Small intestine (tissue), 16 donors: ENCODE data around the gene SLFN12. TPM values are rescaled to one million over a fixed set of nuclear protein-coding genes. Genes with fewer than 3 reads are reported as not detected.

Source experiments
- DNase-seq, 2 donors: peaks; one replicate each; pipeline versions ENCODE4 v3.0.0 to v3.0.0-alpha.2; 2013
- FAIRE-seq: peaks from 2 replicates; lab custom pipeline; 2012; peaks lifted over from hg19 to GRCh38; lab: Jason Lieb, UNC
- H3K27ac ChIP-seq, 3 donors: one replicate each; pipeline ENCODE4 v1.5.1; 2013; ENCODE audit warnings: low read length in 2 of 3, mild to moderate bottlenecking in 2 of 3, control low read depth in 1 of 3, inconsistent platforms in 1 of 3, low read depth in 1 of 3, moderate library complexity in 1 of 3
- H3K27me3 ChIP-seq, 3 donors: one replicate each; pipeline ENCODE4 v1.6.1; 2013; ENCODE audit warnings: low read length in 3 of 3, inconsistent platforms in 1 of 3; ENCODE audit not compliant: control insufficient read depth in 3 of 3, insufficient read depth in 3 of 3
- H3K36me3 ChIP-seq, 3 donors: one replicate each; pipeline ENCODE4 v1.6.1; 2013; ENCODE audit warnings: low read length in 3 of 3, inconsistent platforms in 1 of 3, low read depth in 1 of 3, mild to moderate bottlenecking in 1 of 3, moderate library complexity in 1 of 3; ENCODE audit not compliant: control insufficient read depth in 3 of 3, insufficient read depth in 2 of 3
- H3K4me1 ChIP-seq, 3 donors: one replicate each; pipeline ENCODE4 v1.6.1; 2013; ENCODE audit warnings: low read length in 2 of 3, inconsistent platforms in 1 of 3, low read depth in 1 of 3, mild to moderate bottlenecking in 1 of 3, moderate library complexity in 1 of 3; ENCODE audit not compliant: control insufficient read depth in 3 of 3, insufficient read depth in 2 of 3
- H3K4me3 ChIP-seq, 3 donors: one replicate each; pipeline ENCODE4 v1.5.1; 2013; ENCODE audit warnings: low read length in 3 of 3, control low read depth in 1 of 3, inconsistent platforms in 1 of 3, low read depth in 1 of 3, mild to moderate bottlenecking in 1 of 3, moderate library complexity in 1 of 3
- H3K9me3 ChIP-seq, 2 donors: one replicate each; pipeline ENCODE4 v1.6.1; 2013; ENCODE audit warnings: low read depth in 1 of 2, low read length in 1 of 2; ENCODE audit not compliant: control insufficient read depth in 2 of 2, insufficient read depth in 1 of 2
- WGBS, 3 donors: extraction: QIAGEN DNeasy Blood & Tissue Kit; methylation state at CpG; one replicate each; pipeline ENCODE4 v1.1.7; 2013; 5-methylcytosine and 5-hydroxymethylcytosine counted together
- long read RNA-seq, 10 donors: transcript quantifications; one replicate each; lab custom pipeline, GENCODE V29; 2026
- polyA plus RNA-seq, 4 donors: library from polyadenylated mRNA; stranded (reverse) in 3 of 4; unstranded in 1 of 4; fragments of 200-250 nt in 3 of 4; fragments of 120-200 nt in 1 of 4; gene quantifications; one replicate each; pipeline versions ENCODE4 v1.2.1 to v1.2.3, GENCODE V29; 2013
- donor health status: healthy with polysubstance abuse.
- donor health status: control.
- donor health status: control.
- donor health status: Bipolar disorder and iron deficiency.
- donor health status: healthy.

The SLFN12 gene
- 1 to 10 TPM in 3 of 4 donors, under 1 TPM in 1; 0.76 to 3.8 (median 1.7) TPM for polyA plus RNA-seq
- long read RNA-seq, donor 1 = 0 reads
- long read RNA-seq, donor 2 = 0 reads
- long read RNA-seq, donor 3, partial matches to known transcripts = 0 of 1 reads
- long read RNA-seq, donor 3, other reads (novel, unspliced or antisense) = 0 of 1 reads
- long read RNA-seq, donor 4 = 0 reads
- long read RNA-seq, donor 5, partial matches to known transcripts = 0 of 1 reads
- long read RNA-seq, donor 5, other reads (novel, unspliced or antisense) = 0 of 1 reads
- long read RNA-seq, donor 6 = 0 reads
- long read RNA-seq, donor 7, partial matches to known transcripts = 0 of 1 reads
- long read RNA-seq, donor 7, other reads (novel, unspliced or antisense) = 0 of 1 reads
- long read RNA-seq, donor 8 = 0 reads
- long read RNA-seq, donor 9, partial matches to known transcripts = 0 of 1 reads
- long read RNA-seq, donor 9, other reads (novel, unspliced or antisense) = 0 of 1 reads
- long read RNA-seq, donor 10, partial matches to known transcripts = 5 of 6 reads
- long read RNA-seq, donor 10, other reads (novel, unspliced or antisense) = 0 of 6 reads

DNA sequence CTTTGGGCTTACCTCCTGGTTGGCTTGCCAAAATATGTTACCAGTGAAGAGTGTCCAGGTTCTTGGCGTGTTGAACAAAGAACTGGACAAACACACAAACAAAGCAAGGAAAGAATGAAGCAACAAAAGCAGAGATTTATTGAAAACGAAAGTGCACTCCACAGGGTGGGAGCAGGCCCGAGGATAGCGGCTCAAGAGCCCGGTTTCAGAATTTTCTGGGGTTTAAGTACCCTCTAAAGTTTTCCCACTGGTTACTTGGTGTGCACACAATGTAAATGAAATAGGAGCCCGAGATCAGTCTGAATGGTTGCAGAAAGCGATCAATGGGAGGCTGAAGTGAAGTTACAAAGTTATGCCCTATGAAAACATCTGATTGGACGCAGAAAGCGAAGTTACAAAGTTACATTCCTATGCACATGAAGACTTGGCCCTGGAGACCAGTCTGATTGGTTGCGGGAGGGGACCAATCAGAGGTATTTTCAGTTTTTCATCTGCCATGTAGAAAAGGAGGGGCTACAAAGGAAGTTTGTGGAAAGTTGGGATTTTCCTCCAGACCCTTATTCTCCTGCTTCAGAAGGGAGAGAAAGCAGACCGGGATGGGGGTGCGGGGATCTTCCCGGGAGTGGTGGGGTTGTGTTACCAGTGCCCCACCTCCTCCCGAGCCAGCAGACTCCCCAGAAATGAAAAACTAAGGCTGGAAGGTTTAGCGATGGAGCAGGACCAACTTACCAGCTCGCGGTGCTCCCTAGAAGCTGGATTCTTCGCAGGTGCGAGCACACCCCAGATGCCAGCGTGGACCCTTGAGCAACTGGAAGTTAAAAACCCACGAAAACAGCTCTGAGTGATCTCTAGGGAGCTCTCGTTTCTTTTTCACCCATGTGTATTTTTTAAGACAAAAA, at the start of gene SLFN12:
Gene SLFN12 (minus strand): TSS at position 325 of the 899 bp plus-strand sequence. CDS start 9,472 bp downstream, outside the sequence.
- WGBS, 3 donors = 17 to 33% (median 19%) methylated on average over 22 of the region's 22 CpGs
- peak; percentile 79 to 90 for DNase-seq
- Histone ChIP-seq H3K4me1 (peaks cover 0 to 11% (median 2%) of the 10 kb centered on the region in 3 donors), H3K36me3 (no peaks in the 10 kb centered on the region), H3K4me3 (peak within 1 kb of the TSS; percentile 4 to 66 (median 50)), H3K27me3 (no peaks in the 10 kb centered on the region), H3K9me3 (no peaks in the 10 kb centered on the region), H3K27ac (peak within 1 kb of the TSS; percentile 47 to 84 (median 69))
- no peak for FAIRE-seq

DNA sequence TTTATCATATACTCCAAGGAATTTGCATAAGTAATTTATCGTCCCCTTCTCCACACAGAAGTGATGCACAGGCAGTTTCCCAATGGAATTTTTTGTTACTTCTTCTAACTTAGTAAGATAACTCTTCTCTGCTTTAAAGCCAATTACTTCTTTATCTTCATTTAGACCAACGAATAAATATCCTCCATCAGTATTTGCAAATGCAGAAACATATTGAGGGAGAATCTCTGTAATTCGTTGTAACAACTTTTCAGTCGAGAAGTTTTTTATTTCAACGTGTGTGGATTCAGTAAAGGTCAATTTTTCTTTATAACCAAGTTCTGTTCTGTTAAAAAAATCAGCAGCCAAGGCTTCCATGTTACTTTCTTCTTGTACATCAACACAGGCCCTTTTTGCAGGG, 47.0 kb upstream of the SLFN12 start:
- Histone ChIP-seq H3K27ac (no peak overlapping the region), H3K4me3 (no peak overlapping the region), H3K4me1 (no peaks in the 10 kb centered on the region), H3K9me3 (peaks cover 0 to 4% of the 10 kb centered on the region in 2 donors), H3K36me3 (no peaks in the 10 kb centered on the region), H3K27me3 (peaks cover 0 to 20% (median 5%) of the 10 kb centered on the region in 3 donors)
- WGBS, 3 donors = 62 to 73% (median 63%) methylated on average over 5 of the region's 5 CpGs
- FAIRE-seq (no peak), DNase-seq (no peak)

GRCh38 chr17:35477248-35477647, 44.9 kb upstream of the SLFN12 start:
- Histone ChIP-seq H3K36me3 (no peaks in the 10 kb centered on the region), H3K27ac (no peak overlapping the region), H3K27me3 (peaks cover 0 to 8% (median 0%) of the 10 kb centered on the region in 3 donors), H3K4me1 (no peaks in the 10 kb centered on the region), H3K4me3 (no peak overlapping the region), H3K9me3 (peaks cover 0 to under 1% of the 10 kb centered on the region in 2 donors)
- no peak for FAIRE-seq
- DNase-seq = no peak
- 66 to 73% (median 67%) methylated on average over 5 of the region's 5 CpGs for WGBS, 3 donors

- FAIRE-seq (no peak), DNase-seq (no peak)
- Histone ChIP-seq H3K9me3 (no peaks in the 10 kb centered on the region), H3K4me3 (no peak overlapping the region), H3K27ac (no peak overlapping the region), H3K4me1 (no peaks in the 10 kb centered on the region), H3K27me3 (peaks cover 0 to 6% (median 0%) of the 10 kb centered on the region in 3 donors), H3K36me3 (no peaks in the 10 kb centered on the region)
- 54 to 56% (median 54%) methylated on average over 2 of the region's 2 CpGs for whole genome bisulfite sequencing, 3 donors
These were observed 44.1 kb upstream of the SLFN12 start for GRCh38 chr17:35476283-35476820.

GRCh38 chr17:35468475-35468874, 36.2 kb upstream of the SLFN12 start:
- Histone ChIP-seq H3K4me1 (no peaks in the 10 kb centered on the region), H3K36me3 (no peaks in the 10 kb centered on the region), H3K27me3 (peaks cover 0 to 15% (median 3%) of the 10 kb centered on the region in 3 donors), H3K9me3 (no peaks in the 10 kb centered on the region), H3K4me3 (no peak overlapping the region), H3K27ac (no peak overlapping the region)
- 81 to 84% (median 83%) methylated on average over 4 of the region's 4 CpGs for WGBS, 3 donors
- no peak for DNase-seq
- FAIRE-seq = no peak

DNA sequence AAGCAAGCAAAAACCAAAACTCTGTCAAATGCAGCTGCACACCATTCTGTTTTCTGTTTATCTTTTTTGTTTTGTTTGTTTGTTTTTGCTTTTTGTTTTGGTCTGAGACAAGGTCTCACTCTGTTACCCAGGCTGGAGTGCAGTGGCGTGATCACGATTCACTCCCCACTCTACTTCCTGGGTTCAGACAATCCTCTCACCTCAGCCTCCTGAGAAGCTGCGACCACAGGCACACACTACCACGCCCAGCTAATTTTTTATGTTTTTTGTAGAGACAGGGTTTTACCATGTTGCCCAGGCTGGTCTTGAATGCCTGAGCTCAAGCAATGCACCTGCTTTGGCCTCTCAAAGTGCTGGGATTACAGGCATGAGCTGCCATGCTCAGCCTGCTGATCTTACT, 35.5 kb upstream of the SLFN12 start:
- Histone ChIP-seq H3K9me3 (no peaks in the 10 kb centered on the region), H3K27me3 (peaks cover 0 to 20% (median 3%) of the 10 kb centered on the region in 3 donors), H3K27ac (peak overlapping the region in 1 of 3 donors; percentile 30), H3K36me3 (no peaks in the 10 kb centered on the region), H3K4me1 (no peaks in the 10 kb centered on the region), H3K4me3 (no peak overlapping the region)
- FAIRE-seq (no peak), DNase-seq (peak in 1 of 2 donors; percentile 19)
- 62 to 66% (median 64%) methylated on average over 4 of the region's 4 CpGs for WGBS, 3 donors

DNA sequence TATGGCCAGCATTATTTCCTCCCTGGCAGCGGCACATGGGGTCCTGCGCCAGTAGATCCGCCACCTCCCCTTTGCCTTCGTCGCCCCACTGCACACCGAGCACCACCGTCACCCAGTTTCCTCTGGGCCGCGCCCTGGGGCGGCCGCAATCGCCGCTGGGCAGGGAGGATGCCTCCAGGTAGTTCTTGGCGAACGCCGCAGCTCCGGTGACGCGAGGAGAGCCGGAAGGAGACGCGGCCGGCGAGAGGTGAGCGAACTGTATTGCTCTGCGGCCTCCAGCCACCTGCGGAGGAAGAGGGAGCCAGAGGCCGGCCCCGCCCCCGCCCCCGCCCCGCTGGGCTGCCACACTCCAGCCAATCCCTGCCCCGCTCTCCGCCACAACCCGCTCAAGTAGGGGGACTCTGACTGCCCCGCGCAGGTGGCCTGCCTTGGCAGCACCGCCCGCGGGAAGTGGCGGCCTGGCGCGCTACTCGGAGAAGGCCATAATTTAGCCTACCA, 28.1 kb upstream of the SLFN12 start:
- WGBS, 3 donors = 2 to 5% (median 2%) methylated on average over 43 to 44 of the region's 44 CpGs
- DNase-seq = peak; percentile 62 to 77
- H3K9me3 ChIP-seq = no peaks in the 10 kb centered on the region
- H3K4me1 ChIP-seq = peaks cover 0 to 1% (median 0%) of the 10 kb centered on the region in 3 donors
- no peak for FAIRE-seq
- H3K36me3 ChIP-seq = no peaks in the 10 kb centered on the region
- H3K27me3 ChIP-seq = peaks cover 0 to 36% (median 3%) of the 10 kb centered on the region in 3 donors
- peak overlapping the region in 2 of 3 donors; percentile 20 to 38 for H3K4me3 ChIP-seq
- H3K27ac ChIP-seq = peak overlapping the region in 2 of 3 donors; percentile 12 to 40
